ENCODE measurements around the gene DAZAP1.
A peak's percentile ranks its signal among the peaks of the same experiment; 100 is the strongest.
"Not testable (repeated sequence)": the region's sequence is repeated elsewhere in the genome, so short reads cannot be mapped to it uniquely, and the experiment has no call there.

Gene DAZAP1

GRCh38 chr19:1425902-1426301, 18.5 kb downstream of the DAZAP1 start:
- no peak for DNase-seq (ENCODE audit: low spot score)

GRCh38 chr19:1426736-1427135, 19.4 kb downstream of the DAZAP1 start:
- DNase-seq (ENCODE audit: low spot score): no peak

GRCh38 chr19:1427221-1427920, 20.0 kb downstream of the DAZAP1 start:
- DNase-seq (ENCODE audit: low spot score): no peak

- DNase-seq (ENCODE audit: low spot score): no peak
Observed at GRCh38 chr19:1428738-1429391, 21.5 kb downstream of the DAZAP1 start.

GRCh38 chr19:1429750-1430149, 22.4 kb downstream of the DAZAP1 start:
- no peak for DNase-seq (ENCODE audit: low spot score)

GRCh38 chr19:1430246-1430645, 22.9 kb downstream of the DAZAP1 start:
- DNase-seq (ENCODE audit: low spot score): no peak

GRCh38 chr19:1431759-1432506, 24.5 kb downstream of the DAZAP1 start:
- no peak for DNase-seq (ENCODE audit: low spot score)

- DNase-seq (ENCODE audit: low spot score): no peak
Observed at GRCh38 chr19:1432507-1432887, 25.1 kb downstream of the DAZAP1 start.

GRCh38 chr19:1433119-1434039, 26.0 kb downstream of the DAZAP1 start:
- DNase-seq (ENCODE audit: low spot score): no peak

- no peak for DNase-seq (ENCODE audit: low spot score)
Observed at GRCh38 chr19:1434040-1434366, 26.6 kb downstream of the DAZAP1 start.

- DNase-seq (ENCODE audit: low spot score): no peak
Observed at GRCh38 chr19:1434577-1435060, 27.2 kb downstream of the DAZAP1 start.

- DNase-seq (ENCODE audit: low spot score): no peak
Observed at GRCh38 chr19:1435378-1435989, 28.1 kb downstream of the DAZAP1 start.

GRCh38 chr19:1437609-1438008, 30.2 kb downstream of the DAZAP1 start:
- no peak for DNase-seq (ENCODE audit: low spot score)

- peak; percentile 76 for DNase-seq (ENCODE audit: low spot score)
Observed at GRCh38 chr19:1438035-1438932, 30.9 kb downstream of the DAZAP1 start, which contains the start of gene RPS15. Gene RPS15, plus strand, starts transcription at chr19:1438396. Its CDS starts 30 bp downstream, at chr19:1438426.

- DNase-seq (ENCODE audit: low spot score): no peak
Observed at GRCh38 chr19:1438933-1439354, 31.6 kb downstream of the DAZAP1 start.

GRCh38 chr19:1439525-1440417, 32.4 kb downstream of the DAZAP1 start:
- DNase-seq (ENCODE audit: low spot score): not testable (repeated sequence)

- no peak for DNase-seq (ENCODE audit: low spot score)
Observed at GRCh38 chr19:1440418-1440801, 33.0 kb downstream of the DAZAP1 start.

GRCh38 chr19:1441022-1441426, 33.6 kb downstream of the DAZAP1 start:
- no peak for DNase-seq (ENCODE audit: low spot score)
